Prostate gland (tissue), 2 donors: ENCODE data around the gene CSRP2. TPM values are rescaled to one million over a fixed set of nuclear protein-coding genes. Genes with fewer than 3 reads are reported as not detected.

Source experiments
- DNase-seq: peaks from one replicate; pipeline ENCODE4 v3.0.0-alpha.2; 2019; ENCODE audit warnings: low spot score
- H3K27ac ChIP-seq, 2 donors: fragments of 200-600 bp; sonication (generic); 2 replicates each; pipeline ENCODE4 v1.5.1; 2017 to 2019
- H3K27me3 ChIP-seq: fragments of 200-600 bp; sonication (generic); replicated peaks from 2 replicates; pipeline ENCODE4 v1.5.1; 2019; ENCODE audit not compliant: insufficient read depth
- H3K36me3 ChIP-seq, 2 donors: fragments of 200-600 bp; sonication (generic); 1 replicate in 1 of 2; 2 replicates in 1 of 2; pipeline versions ENCODE4 v1.5.1 to v1.8.1; 2017 to 2019
- H3K4me1 ChIP-seq: fragments of 200-600 bp; sonication (generic); replicated peaks from 2 replicates; pipeline ENCODE4 v1.5.1; 2019
- H3K4me3 ChIP-seq, 2 donors: fragments of 200-600 bp; sonication (generic); 2 replicates each; pipeline ENCODE4 v1.5.1; 2017 to 2019
- H3K9me3 ChIP-seq: fragments of 200-600 bp; sonication (generic); 2 replicates; pipeline ENCODE4 v1.5.1; 2017
- CTCF ChIP-seq, 4 experiments: fragments of 200-600 bp in 2 of 4; fragments of 450-650 bp in 2 of 4; sonication (generic) in 2 of 4; IDR thresholded peaks; 1 replicate in 3 of 4; 2 replicates in 1 of 4; pipeline ENCODE4 v1.5.1; 2016 to 2019; ENCODE audit warnings: antibody characterized with exemption in 4 of 4, mild to moderate bottlenecking in 2 of 4, moderate library complexity in 2 of 4
- POLR2A ChIP-seq: fragments of 450-650 bp; IDR thresholded peaks from one replicate; pipeline ENCODE4 v1.6.1; 2016; ENCODE audit warnings: antibody characterized with exemption, mild to moderate bottlenecking
- POLR2AphosphoS5 ChIP-seq: sonication (generic); formaldehyde crosslinking; IDR thresholded peaks from one replicate; pipeline ENCODE4 v1.6.1; 2017; ENCODE audit warnings: antibody characterized with exemption
- WGBS: methylation state at CpG from one replicate; pipeline ENCODE4 v1.1.5; 2018; 5-methylcytosine and 5-hydroxymethylcytosine counted together
- intact Hi-C: fragments of 100-400 bp; cut with DNase I; formaldehyde crosslinking; loops from one replicate; pipeline ENCODE4 v1.14.2; 2022
- total RNA-seq, 2 donors: library from RNA; depleted of rRNA; stranded (reverse); fragments of >200 nt; gene quantifications; one replicate each; pipeline ENCODE4 v1.1.0, GENCODE V29; 2016

CSRP2 gene
- total RNA-seq, 2 donors from 2014 or later: 31.0 to 98.6 TPM

- Histone ChIP-seq H3K27ac (peak overlapping the region; percentile 10 to 24), H3K4me3 (no peak overlapping the region), H3K27me3 (no peaks in the 10 kb centered on the region), H3K36me3 (no peaks in the 10 kb centered on the region), H3K9me3 (no peaks in the 10 kb centered on the region), H3K4me1 (no peaks in the 10 kb centered on the region)
- 54% methylated on average over 6 of the region's 6 CpGs for WGBS
- DNase-seq: no peak
- intact Hi-C loops: no loop called here
- TF ChIP-seq POLR2AphosphoS5 (peak; percentile 33), POLR2A (no peak)
Measured at GRCh38 chr12:76921891-76922664, 43.3 kb upstream of the CSRP2 start.

GRCh38 chr12:76921100-76921471 is 42.3 kb upstream of the CSRP2 start:
- Histone ChIP-seq H3K36me3 (no peaks in the 10 kb centered on the region), H3K4me3 (no peak overlapping the region), H3K4me1 (no peaks in the 10 kb centered on the region), H3K9me3 (no peaks in the 10 kb centered on the region), H3K27ac (no peak overlapping the region), H3K27me3 (no peaks in the 10 kb centered on the region)
- no peak for DNase-seq
- TF ChIP-seq POLR2AphosphoS5 (no peak), POLR2A (no peak)
- intact Hi-C loops: no loop called here
- 77% methylated on average over 2 of the region's 2 CpGs for WGBS

GRCh38 chr12:76920172-76921099 is 41.6 kb upstream of the CSRP2 start:
- H3K4me3 ChIP-seq: no peak overlapping the region
- H3K36me3 ChIP-seq: no peaks in the 10 kb centered on the region
- DNase-seq: no peak
- no peaks in the 10 kb centered on the region for H3K9me3 ChIP-seq
- no peak overlapping the region for H3K27ac ChIP-seq
- no peaks in the 10 kb centered on the region for H3K27me3 ChIP-seq
- TF ChIP-seq POLR2AphosphoS5: no peak
- WGBS: 82% methylated on average over 9 of the region's 9 CpGs
- no peaks in the 10 kb centered on the region for H3K4me1 ChIP-seq
- intact Hi-C loops: no loop called here

GRCh38 chr12:76919383-76920171 is 40.8 kb upstream of the CSRP2 start:
- intact Hi-C loops: no loop called here
- Histone ChIP-seq H3K36me3 (no peaks in the 10 kb centered on the region), H3K27ac (no peak overlapping the region), H3K4me3 (no peak overlapping the region), H3K9me3 (no peaks in the 10 kb centered on the region), H3K27me3 (no peaks in the 10 kb centered on the region), H3K4me1 (peaks cover 3% of the 10 kb centered on the region)
- no peak for DNase-seq
- 65% methylated on average over 9 of the region's 9 CpGs for WGBS
- TF ChIP-seq POLR2AphosphoS5 (no peak), POLR2A (no peak), CTCF (IDR thresholded peaks at IDR 0.05) (no peak)

- intact Hi-C loops: no loop called here
- Histone ChIP-seq H3K9me3 (no peaks in the 10 kb centered on the region), H3K27ac (peak overlapping the region; percentile 21 to 25), H3K4me1 (peaks cover 3% of the 10 kb centered on the region), H3K4me3 (no peak overlapping the region), H3K36me3 (no peaks in the 10 kb centered on the region), H3K27me3 (no peaks in the 10 kb centered on the region)
- TF ChIP-seq CTCF (IDR thresholded peaks at IDR 0.05) (no peak), POLR2A (no peak), POLR2AphosphoS5 (no peak)
- no peak for DNase-seq
Measured at GRCh38 chr12:76916170-76916540, 37.3 kb upstream of the CSRP2 start.
